HG03460 (cell line): ENCODE measurements around the gene ME1.
"Not testable (repeated sequence)": the region's sequence is repeated elsewhere in the genome, so short reads cannot be mapped to it uniquely, and the experiment has no call there.

Source experiments
- ATAC-seq: cut with Tn5 transposase; IDR thresholded peaks from one replicate; pipeline ENCODE4 v1.9.1; 2021; ENCODE audit not compliant: unreplicated experiment

ME1 gene

GRCh38 chr6:83359638-83360037, 71.2 kb downstream of the ME1 start:
- ATAC-seq = no peak

DNA sequence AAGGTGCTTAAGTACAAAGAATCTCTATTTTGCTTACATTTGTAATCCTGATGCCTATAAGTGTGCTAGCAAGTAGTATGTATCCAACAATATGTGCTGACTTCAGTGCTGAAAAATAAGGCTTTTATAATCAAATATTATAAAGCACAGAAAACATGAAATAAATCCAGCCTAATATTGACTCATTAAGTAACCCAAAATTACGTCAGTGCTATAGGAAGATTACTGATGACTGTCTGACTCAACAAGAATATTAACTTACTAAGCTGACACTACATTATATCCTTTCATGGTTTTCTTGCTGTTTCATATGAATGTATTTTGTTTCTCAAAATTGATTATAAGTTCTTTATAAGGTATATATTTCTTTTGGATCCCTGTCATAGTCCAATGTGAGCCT, 76.1 kb downstream of the ME1 start:
- no peak for ATAC-seq

- ATAC-seq = no peak
Measured at GRCh38 chr6:83352424-83353061, 78.3 kb downstream of the ME1 start.

DNA sequence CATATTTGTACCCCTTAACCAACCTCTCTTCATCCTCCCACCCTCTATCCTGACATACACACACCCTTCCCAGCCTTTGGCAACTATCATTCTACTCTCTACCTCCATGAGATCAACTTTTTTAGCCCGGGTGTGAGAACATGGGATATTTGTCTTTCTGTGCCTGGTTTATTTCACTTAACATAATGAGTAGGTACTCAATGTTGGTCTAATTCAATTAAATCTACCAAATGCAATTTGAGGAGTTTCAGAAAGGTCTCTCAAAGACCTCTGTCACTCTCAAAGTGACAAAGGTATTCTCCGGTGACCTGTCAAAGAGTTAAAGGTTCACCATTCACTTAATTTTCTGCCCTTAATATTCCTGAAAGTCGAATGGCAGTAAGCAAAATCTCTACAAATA, 87.7 kb downstream of the ME1 start:
- no peak for ATAC-seq

DNA sequence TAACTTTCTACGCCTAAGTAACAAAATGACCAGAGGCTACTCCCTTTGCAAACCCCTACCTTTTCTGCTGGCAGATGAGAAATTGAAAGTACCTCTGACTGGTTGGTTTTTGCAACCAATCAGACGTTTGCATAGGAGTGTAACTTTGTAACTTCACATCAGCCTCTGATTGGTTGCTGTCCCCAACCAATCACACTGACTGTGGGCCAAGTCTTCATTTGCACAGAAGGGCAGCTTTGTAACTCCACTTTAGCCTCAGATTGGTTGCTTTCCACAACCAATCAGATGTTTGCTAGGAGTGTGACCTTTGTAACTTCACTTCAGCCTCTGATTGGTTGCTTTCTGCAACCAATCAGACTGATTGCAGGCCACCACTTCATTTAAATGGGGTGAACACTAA, 89.1 kb downstream of the ME1 start:
- ATAC-seq = no peak

DNA sequence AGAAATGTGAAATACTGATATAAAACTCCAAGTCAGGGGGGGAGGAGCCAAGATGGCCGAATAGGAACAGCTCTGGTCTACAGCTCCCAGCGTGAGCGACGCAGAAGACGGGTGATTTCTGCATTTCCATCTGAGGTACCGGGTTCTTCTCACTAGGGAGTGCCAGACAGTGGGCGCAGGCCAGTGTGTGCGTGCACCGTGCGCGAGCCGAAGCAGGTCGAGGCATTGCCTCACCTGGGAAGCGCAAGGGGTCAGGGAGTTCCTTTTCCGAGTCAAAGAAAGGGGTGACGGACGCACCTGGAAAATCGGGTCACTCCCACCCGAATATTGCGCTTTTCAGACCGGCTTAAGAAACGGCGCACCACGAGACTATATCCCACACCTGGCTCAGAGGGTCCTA, 96.9 kb downstream of the ME1 start:
- ATAC-seq = not testable (repeated sequence)

DNA sequence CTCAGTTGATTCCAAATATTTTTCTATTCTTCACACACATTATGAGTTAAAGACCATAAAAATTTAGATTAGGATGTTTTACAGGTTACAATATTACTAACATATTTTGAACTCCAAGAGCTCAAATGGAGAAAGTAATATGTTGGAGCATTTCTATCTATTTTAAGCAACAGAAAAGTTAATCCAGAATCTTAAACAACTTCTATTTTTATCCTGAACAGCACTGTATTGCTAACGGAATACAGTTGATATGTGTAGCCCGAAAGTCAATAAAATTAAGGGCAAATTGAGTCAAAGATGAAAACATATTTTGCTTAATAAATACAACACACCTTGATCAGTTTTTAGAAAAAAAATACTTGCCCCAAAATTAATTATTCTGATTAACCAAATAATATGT, 97.4 kb downstream of the ME1 start:
- ATAC-seq = no peak

GRCh38 chr6:83314693-83315092, 116.2 kb downstream of the ME1 start:
- ATAC-seq = no peak

- no peak for ATAC-seq
Measured at GRCh38 chr6:83313882-83314281, 117.0 kb downstream of the ME1 start.

DNA sequence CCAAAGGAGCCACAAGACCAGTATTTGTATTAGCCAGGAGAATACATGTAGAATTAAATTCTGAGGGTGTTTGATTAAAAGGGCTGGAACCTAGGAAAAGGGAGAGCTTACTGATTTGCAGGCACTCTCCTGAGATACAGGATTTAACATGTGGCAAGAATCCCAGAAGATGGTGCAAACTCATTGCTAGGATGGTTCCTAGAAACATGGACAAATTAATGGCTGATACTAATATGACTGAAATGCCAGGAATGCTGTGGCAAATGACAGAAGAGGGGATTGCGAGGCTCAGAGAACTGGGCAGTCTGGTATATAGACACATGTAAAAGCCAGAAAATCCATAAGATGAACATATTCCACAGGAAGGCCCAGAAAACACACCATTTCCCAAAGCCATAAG, 119.6 kb downstream of the ME1 start:
- no peak for ATAC-seq

- ATAC-seq = no peak
Measured at GRCh38 chr6:83310046-83310445, 120.8 kb downstream of the ME1 start.

GRCh38 chr6:83309344-83309743, 121.5 kb downstream of the ME1 start:
- no peak for ATAC-seq

GRCh38 chr6:83308833-83309232, 122.0 kb downstream of the ME1 start:
- no peak for ATAC-seq

GRCh38 chr6:83307849-83308248, 123.0 kb downstream of the ME1 start:
- ATAC-seq = no peak

- no peak for ATAC-seq
Measured at GRCh38 chr6:83303426-83303825, 127.4 kb downstream of the ME1 start.

- no peak for ATAC-seq
Measured at GRCh38 chr6:83294676-83295075, 136.2 kb downstream of the ME1 start.

DNA sequence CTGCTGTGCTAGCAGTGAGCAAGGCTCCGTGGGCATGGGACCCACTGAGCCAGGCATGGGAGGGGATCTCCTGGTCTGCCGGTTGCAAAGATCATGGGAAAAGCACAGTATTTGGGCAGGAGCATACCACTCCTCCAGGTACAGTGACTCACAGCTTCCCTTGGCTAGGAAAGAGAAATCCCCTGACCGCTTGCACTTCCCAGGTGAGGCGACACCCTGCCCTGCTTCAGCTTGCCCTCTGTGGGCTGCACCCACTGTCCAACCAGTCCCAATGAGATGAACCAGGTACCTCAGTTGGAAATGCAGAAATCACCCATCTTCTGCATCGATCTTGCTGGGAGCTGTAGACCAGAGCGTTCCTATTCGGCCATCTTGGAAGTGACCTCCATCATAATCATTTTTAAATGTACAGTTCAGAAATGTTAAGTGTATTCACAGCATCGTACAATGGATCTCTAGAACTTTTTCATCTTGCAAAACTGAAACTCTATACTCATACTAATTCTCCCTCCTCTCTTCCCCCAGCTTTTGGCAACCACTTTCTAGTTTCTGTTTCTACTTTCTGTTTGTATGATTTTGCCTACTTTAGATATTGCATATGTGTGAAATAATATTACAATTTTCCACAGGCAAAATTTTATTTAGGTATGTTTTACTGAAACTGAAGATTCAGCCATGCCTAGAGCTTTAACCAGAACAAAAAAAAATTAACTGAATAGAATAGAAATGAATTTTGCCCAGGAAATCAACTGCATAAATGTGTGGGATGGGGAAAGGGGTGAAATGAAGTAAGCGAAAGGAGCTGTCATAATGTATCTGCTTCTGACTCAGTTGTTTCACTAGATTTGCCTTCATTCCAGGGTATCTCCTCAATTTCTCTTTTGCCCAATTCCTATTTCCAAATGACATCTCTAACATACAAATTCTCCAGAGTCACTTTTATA, 137.7 kb downstream of the ME1 start:
- peak; percentile 90 for ATAC-seq

DNA sequence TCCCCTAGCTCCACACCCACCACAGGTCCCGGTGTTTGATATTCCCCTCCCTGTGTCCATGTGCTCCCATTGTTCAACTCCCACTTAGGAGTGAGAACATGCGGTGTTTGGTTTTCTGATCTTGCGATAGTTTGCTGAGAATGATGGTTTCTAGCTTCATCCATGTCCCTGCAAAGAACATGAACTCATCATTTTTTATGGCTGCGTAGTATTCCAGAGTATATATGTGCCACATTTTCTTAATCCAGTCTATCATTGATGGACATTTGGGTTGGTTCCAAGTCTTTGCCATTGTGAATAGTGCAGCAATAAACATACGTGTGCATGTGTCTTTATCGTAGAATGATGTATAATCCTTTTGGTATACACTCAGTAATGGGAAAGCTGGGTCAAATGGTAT, 143.6 kb downstream of the ME1 start:
- ATAC-seq = not testable (repeated sequence)

GRCh38 chr6:83285917-83286316, 144.9 kb downstream of the ME1 start:
- no peak for ATAC-seq

GRCh38 chr6:83273596-83273995, 157.3 kb downstream of the ME1 start:
- no peak for ATAC-seq

GRCh38 chr6:83270971-83271719, 159.7 kb downstream of the ME1 start:
- no peak for ATAC-seq

GRCh38 chr6:83265384-83265783, 165.5 kb downstream of the ME1 start:
- no peak for ATAC-seq
